Fibroblast of pulmonary artery (primary cell): ENCODE results near the gene FANCC.

Experiments
- DNase-seq: peaks from one replicate; pipeline ENCODE4 v3.0.0-alpha.2; 2010; ENCODE audit warnings: low read depth
- H3K4me3 ChIP-seq: replicated peaks from 2 replicates; pipeline ENCODE4 v1.5.1; 2011; ENCODE audit warnings: low read depth, mild to moderate bottlenecking, control low read depth, low read length, moderate library complexity
- TF ChIP-seq, protein P1 (sequence below): IDR thresholded peaks from 2 replicates; pipeline ENCODE4 v1.5.1; 2011; ENCODE audit warnings: mild to moderate bottlenecking, control low read depth, low read length, inconsistent platforms; ENCODE audit errors: missing control alignments

Gene FANCC

DNA sequence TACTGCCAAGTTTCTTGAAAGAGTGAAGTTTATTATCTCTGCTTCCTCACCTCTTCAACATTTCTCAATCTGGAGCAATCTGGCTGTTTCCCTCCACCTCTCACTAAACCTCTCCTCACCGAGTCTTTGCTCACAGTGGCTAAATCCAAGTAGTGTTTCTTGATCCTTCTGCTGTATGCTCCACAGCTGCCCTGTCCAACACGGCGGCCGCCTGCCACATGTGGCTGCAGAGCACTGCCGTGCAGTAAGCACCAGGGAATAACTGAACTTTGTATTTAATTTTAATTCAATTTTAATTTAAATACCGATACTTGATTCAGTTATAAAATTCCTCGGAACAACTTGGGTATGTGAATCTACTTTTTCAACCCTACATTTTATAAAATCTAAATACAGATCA lies 80.2 kb downstream of the FANCC start:
- H3K4me3 ChIP-seq = no peak overlapping the region
- TF ChIP-seq, protein P1, sequence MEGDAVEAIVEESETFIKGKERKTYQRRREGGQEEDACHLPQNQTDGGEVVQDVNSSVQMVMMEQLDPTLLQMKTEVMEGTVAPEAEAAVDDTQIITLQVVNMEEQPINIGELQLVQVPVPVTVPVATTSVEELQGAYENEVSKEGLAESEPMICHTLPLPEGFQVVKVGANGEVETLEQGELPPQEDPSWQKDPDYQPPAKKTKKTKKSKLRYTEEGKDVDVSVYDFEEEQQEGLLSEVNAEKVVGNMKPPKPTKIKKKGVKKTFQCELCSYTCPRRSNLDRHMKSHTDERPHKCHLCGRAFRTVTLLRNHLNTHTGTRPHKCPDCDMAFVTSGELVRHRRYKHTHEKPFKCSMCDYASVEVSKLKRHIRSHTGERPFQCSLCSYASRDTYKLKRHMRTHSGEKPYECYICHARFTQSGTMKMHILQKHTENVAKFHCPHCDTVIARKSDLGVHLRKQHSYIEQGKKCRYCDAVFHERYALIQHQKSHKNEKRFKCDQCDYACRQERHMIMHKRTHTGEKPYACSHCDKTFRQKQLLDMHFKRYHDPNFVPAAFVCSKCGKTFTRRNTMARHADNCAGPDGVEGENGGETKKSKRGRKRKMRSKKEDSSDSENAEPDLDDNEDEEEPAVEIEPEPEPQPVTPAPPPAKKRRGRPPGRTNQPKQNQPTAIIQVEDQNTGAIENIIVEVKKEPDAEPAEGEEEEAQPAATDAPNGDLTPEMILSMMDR = no peak
- no peak for DNase-seq

DNA sequence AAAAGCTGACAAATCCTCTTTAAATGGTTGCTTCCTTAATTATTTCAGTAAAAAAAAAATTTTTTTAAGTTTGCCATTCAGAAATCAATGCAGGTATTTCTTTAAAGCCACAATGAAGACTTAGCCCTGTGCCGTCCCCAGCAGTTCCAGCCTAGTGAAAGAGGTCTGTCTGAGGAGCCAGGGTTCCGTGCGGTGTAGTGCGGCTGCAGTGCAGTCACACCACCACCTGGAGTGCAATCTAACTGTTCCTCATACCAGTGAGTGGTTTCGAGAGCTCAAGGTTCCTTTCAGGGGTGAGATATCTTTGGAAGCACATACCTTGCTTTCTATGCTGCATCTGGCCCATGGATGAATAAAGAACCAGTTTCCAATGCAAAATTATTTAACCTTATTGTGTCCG lies 87.5 kb downstream of the FANCC start:
- no peak overlapping the region for H3K4me3 ChIP-seq
- no peak for DNase-seq
- TF ChIP-seq, protein P1 = no peak

DNA sequence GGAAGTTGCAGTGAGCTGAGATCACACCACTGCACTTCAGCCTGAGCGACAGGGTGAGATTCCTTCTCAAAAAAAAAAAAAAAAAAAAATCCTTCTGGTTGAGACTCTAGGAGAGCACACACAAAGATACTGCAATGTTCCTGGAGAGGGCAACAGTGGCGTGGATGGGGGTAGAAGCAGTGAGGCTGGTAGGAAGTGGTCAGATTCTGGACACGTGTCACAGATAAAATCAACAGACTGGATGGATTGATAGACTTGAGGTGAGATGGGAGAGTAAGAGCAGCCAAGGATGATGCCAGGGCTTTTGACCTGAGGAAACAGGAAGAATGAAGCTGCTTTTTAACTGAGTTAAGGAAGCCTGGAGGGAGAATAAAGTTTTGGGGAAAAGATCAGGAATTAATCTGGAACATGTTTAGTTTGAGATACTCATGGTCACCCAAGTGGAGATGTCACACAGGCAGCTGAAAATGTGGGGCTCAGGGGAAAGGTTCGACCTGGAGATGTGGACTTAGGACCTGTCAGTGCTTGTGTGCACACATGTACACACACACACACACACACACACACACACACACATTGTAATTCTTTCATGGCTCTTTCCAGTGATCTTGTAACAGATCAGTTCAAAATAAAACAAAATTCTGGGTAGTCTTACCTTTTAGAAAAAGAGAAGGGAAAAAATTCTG lies 88.1 kb downstream of the FANCC start:
- no peak overlapping the region for H3K4me3 ChIP-seq
- DNase-seq = no peak
- TF ChIP-seq, protein P1 = no peak

DNA sequence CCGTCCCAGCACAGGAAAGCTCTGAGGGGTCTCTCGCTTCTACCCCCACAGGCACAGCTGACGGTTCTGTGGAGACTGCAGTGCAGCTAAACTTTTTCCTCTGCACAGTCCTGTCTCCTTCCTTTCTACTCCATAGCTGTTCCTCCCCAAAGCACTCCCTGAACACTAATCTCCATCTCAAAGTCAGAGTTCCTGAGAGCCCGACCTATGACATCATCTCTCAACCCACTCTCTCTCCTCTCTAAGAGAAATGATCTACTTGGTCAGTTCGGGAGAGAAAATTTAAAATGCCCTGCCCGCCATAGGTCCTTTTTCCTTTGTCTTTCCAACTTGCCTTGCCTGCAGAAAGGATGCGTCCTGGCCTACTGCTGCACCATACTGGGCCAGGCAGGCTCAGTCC lies 90.6 kb downstream of the FANCC start:
- no peak overlapping the region for H3K4me3 ChIP-seq
- no peak for DNase-seq
- TF ChIP-seq, protein P1 = no peak

DNA sequence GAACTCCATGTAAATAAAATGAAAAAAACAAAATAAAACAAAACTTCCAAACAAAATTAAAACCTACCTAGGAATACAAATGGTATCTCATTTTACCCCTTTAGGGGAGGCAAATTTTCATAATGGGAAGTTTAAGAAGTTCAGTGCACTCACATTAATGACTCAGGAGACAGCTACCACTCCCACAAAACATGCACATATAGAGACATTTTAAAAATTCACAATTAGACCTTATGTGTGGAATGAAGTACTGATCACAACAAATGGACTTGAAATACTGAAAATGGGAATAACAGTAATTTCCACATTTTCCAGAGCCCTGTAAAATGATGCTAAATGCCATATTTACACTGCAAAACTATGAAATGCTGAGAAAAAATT lies 91.8 kb downstream of the FANCC start:
- DNase-seq = no peak
- TF ChIP-seq, protein P1 = no peak
- no peak overlapping the region for H3K4me3 ChIP-seq

DNA sequence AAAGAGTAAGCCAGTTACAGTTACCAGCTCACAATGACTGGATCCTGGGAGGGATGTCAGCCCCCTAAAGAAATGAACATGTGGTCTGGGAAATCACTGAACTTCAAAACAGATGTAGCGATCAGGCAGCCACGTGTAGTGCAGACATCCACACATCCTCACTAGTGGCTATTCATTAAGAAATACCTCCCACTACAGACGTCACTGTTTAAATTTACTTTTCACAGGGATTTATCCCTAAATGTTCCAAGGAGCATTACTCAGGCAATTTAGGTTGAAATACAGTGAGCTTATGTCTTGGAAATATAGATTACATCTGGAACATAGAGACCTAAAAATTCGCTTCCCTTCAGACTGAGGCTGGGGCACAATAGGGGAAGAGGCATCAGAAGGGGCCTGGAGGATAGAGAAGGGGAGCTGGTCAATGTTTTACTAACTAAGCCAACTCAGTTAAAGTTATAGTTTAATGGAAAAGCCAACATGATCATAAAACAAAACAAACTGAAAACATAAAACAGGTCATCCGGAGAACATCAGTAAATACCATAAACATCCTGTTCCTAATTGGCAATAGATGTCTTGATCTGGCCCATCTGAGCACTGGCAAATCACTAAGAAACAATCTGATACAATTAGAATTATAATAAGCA lies 92.3 kb downstream of the FANCC start:
- no peak overlapping the region for H3K4me3 ChIP-seq
- DNase-seq = no peak
- TF ChIP-seq, protein P1 = no peak
